NB4 (cell line): Measurements from ENCODE around the gene BLVRA.
A peak's percentile ranks its signal among the peaks of the same experiment; 100 is the strongest.
"Not testable (repeated sequence)": the region's sequence is repeated elsewhere in the genome, so short reads cannot be mapped to it uniquely, and the experiment has no call there.

Experiments used
- DNase-seq: peaks from one replicate; pipeline ENCODE4 v3.0.0; 2010; ENCODE audit warnings: low read depth
- H3K4me3 ChIP-seq: one replicate; pipeline ENCODE4 v1.5.1; 2011; ENCODE audit warnings: mild to moderate bottlenecking, low read depth, low read length, moderate library complexity
- MYC ChIP-seq: IDR thresholded peaks from 2 replicates; pipeline ENCODE4 v1.6.1; 2011; ENCODE audit warnings: low read depth, low read length
- POLR2A ChIP-seq: IDR thresholded peaks from 2 replicates; pipeline ENCODE4 v1.6.1; 2011; ENCODE audit warnings: mild to moderate bottlenecking; ENCODE audit not compliant: insufficient read length; ENCODE audit errors: extremely low read depth
- TF ChIP-seq, protein P1 (sequence below): IDR thresholded peaks from 2 replicates; pipeline ENCODE4 v1.6.1; 2011; ENCODE audit warnings: low read depth, low read length
- TF ChIP-seq, protein P2 (sequence below): IDR thresholded peaks from one replicate; pipeline ENCODE4 v1.5.1; 2012; ENCODE audit warnings: low read depth, low read length

Gene BLVRA

DNA sequence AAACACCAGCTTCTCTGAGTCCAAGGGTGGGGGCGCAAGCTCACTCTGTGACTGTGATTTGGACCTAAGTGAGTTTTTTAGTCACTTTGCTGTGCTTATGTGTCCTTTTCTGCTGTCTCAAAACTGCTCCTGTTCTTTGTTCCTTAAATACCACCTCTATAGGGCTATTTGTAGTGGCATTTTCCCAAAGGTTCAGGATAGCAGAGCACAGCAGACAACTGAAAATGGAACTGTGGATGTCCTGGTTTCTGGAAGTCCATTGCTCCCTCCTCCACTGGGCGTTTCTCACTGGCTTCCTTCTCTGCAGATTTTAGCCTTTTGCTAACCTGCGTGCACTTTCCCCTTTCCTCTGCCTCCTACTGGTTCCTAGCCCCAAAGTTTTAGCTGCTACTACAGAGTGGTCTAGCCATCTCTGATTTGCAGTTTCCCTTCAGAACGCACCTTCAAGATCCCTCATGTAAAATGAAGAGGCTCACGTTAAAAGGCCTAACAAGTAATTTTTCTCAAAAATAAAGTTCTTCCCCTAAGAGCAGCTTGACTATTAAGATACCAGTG lies 25.6 kb downstream of the BLVRA start:
- no peak for DNase-seq
- H3K4me3 ChIP-seq, result no peak overlapping the region
- no peak for TF ChIP-seq POLR2A
- TF ChIP-seq MYC, result no peak
- TF ChIP-seq, protein P1, sequence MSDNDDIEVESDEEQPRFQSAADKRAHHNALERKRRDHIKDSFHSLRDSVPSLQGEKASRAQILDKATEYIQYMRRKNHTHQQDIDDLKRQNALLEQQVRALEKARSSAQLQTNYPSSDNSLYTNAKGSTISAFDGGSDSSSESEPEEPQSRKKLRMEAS, result no peak
- TF ChIP-seq, protein P2, sequence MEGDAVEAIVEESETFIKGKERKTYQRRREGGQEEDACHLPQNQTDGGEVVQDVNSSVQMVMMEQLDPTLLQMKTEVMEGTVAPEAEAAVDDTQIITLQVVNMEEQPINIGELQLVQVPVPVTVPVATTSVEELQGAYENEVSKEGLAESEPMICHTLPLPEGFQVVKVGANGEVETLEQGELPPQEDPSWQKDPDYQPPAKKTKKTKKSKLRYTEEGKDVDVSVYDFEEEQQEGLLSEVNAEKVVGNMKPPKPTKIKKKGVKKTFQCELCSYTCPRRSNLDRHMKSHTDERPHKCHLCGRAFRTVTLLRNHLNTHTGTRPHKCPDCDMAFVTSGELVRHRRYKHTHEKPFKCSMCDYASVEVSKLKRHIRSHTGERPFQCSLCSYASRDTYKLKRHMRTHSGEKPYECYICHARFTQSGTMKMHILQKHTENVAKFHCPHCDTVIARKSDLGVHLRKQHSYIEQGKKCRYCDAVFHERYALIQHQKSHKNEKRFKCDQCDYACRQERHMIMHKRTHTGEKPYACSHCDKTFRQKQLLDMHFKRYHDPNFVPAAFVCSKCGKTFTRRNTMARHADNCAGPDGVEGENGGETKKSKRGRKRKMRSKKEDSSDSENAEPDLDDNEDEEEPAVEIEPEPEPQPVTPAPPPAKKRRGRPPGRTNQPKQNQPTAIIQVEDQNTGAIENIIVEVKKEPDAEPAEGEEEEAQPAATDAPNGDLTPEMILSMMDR, result no peak

DNA sequence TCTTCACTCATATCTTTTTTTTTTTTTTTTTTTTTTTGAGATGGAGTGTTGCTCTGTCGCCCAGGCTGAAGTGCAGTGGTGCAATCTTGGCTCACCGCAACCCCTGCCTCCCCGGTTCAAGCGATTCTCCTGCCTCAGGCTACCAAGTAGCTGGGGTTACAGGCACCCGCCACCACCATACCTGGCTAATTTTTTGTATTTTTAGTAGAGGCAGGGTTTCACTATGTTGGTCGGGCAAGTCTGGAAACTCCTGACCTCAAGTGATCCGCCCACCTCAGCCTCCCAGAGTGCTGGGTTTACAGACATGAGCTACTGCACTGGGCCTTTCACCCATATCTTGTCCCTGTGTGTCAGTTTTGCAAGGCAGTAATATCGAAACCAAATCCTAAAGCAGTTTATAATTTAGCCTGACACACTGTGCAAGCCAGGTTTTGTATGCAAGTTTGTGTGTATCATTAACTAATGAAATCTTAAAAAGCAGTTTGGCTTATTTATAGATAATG lies 26.2 kb downstream of the BLVRA start:
- peak; percentile 35 for DNase-seq
- H3K4me3 ChIP-seq, result not testable (repeated sequence)

DNA sequence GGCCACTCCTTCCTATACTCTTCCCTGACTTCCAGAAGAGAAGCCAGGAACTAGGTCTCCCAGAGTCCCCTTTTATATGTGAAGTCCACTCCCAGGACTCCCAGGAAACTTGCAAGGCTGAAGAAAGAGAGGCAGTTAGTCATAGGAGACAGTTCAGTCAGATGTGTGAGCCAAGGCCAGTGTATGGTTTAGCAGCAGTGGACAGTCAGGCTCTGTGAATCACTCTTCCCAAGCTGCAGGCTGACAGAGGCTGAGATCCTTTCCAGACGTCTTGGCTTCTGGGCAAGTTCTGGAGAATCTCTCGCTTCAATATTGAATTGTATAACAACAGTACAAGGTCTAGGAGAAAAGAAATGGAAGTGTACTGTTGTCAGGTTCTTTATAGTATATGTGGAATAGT lies 26.9 kb downstream of the BLVRA start:
- H3K4me3 ChIP-seq, result no peak overlapping the region
- TF ChIP-seq, protein P2, result no peak
- no peak for TF ChIP-seq POLR2A
- TF ChIP-seq, protein P1, result no peak
- no peak for TF ChIP-seq MYC
- DNase-seq, result no peak

DNA sequence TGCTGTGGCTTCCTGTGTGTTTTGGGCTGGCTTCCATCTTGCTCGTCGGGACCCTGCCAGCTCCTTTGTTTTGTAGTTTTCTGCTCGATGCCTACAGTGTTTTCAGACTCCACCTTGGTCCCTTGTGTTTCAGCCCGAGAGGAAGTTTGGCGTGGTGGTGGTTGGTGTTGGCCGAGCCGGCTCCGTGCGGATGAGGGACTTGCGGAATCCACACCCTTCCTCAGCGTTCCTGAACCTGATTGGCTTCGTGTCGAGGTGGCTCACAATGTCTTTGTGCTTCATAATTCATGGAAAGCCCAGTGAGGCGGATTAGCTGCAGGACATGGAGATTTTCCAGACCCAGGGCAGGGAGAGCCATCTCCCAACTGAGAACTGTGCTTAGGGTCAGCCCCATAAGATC lies 29.3 kb downstream of the BLVRA start:
- DNase-seq, result no peak
- TF ChIP-seq, protein P1, result no peak
- TF ChIP-seq MYC (no peak), POLR2A (no peak)
- TF ChIP-seq, protein P2, result no peak
- H3K4me3 ChIP-seq, result no peak overlapping the region

DNA sequence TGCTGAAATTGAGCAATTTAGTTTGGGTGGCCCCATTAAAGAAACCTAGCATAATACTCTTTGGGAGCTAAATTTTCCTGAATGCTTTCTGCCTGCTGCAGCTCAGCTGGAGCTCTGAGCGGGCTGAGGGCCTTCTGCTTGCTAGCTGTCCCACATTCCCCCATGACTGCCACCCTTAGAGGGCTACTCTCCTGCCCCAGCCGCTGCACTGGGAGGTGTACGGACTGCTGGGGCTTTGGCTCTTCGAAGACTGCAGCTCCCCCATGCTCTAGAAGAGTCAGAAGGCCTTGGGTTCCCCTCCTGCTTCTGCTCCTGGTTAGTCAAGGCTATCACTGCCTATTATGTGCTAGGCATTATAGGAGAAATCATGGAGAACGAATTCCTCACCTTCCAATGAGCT lies 31.5 kb downstream of the BLVRA start:
- H3K4me3 ChIP-seq, result no peak overlapping the region
- TF ChIP-seq, protein P1, result no peak
- TF ChIP-seq, protein P2, result no peak
- no peak for TF ChIP-seq POLR2A
- no peak for TF ChIP-seq MYC
- DNase-seq, result no peak

DNA sequence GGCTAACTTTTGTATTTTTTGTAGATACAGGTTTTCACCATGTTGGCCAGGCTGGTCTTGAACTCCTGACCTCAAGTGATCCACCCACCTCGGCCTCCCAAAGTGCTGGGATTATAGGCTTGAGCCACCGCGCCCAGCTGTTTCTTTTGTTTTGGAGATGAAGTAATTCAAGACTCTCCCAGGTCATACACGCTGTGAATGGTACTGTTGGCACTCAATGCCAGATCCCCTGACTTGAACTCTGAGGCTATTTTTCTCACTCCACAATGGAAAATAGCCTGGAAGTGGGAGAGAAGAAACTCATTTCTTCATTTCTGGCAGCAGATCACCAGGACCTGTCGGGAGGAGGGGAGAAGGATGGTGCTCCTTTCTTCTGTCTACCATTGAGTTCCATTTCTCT lies 32.4 kb downstream of the BLVRA start:
- no peak for DNase-seq
- no peak overlapping the region for H3K4me3 ChIP-seq
- TF ChIP-seq, protein P1, result no peak
- TF ChIP-seq, protein P2, result no peak
- TF ChIP-seq POLR2A (no peak), MYC (no peak)
